Lower leg skin (tissue), 3 donors: ENCODE measurements around the gene PIP4K2A.

ENCODE experiments used
- CTCF ChIP-seq, 3 donors: fragments of 450-650 bp; IDR thresholded peaks; one replicate each; pipeline ENCODE4 v1.5.1; 2016; ENCODE audit warnings: antibody characterized with exemption in 3 of 3, mild to moderate bottlenecking in 3 of 3, moderate library complexity in 2 of 3
- POLR2A ChIP-seq, 2 donors: fragments of 450-650 bp; IDR thresholded peaks; one replicate each; pipeline ENCODE4 v1.6.1; 2016 to 2017; ENCODE audit warnings: antibody characterized with exemption in 2 of 2, mild to moderate bottlenecking in 1 of 2, moderate library complexity in 1 of 2

- TF ChIP-seq CTCF (IDR thresholded peaks at IDR 0.05), result no peak
- TF ChIP-seq POLR2A (IDR thresholded peaks at IDR 0.05), result no peak
These were observed 88.7 kb downstream of the PIP4K2A start for GRCh38 chr10:22625516-22626290.
